Cardiac fibroblast (primary cell): ENCODE results near the gene RIN1.
A peak's percentile ranks its signal among the peaks of the same experiment; 100 is the strongest.

Experiments used
- DNase-seq, 2 donors: peaks; one replicate each; pipeline versions ENCODE4 v3.0.0 to v3.0.0-alpha.2; 2010; ENCODE audit warnings: low read depth in 2 of 2
- H3K4me3 ChIP-seq, 2 donors: replicated peaks in 1 of 2; 1 replicate in 1 of 2; 2 replicates in 1 of 2; pipeline ENCODE4 v1.5.1; 2011; ENCODE audit warnings: low read depth in 2 of 2, low read length in 2 of 2, mild to moderate bottlenecking in 2 of 2, moderate library complexity in 1 of 2
- CTCF ChIP-seq: IDR thresholded peaks from one replicate; pipeline ENCODE4 v1.5.1; 2011; ENCODE audit warnings: low read depth, mild to moderate bottlenecking, low read length, inconsistent platforms

The RIN1 gene

GRCh38 chr11:66315921-66316811, 20.1 kb downstream of the RIN1 start:
- H3K4me3 ChIP-seq: peak overlapping the region; percentile 63 to 65
- no peak for TF ChIP-seq CTCF
- no peak for DNase-seq

- H3K4me3 ChIP-seq: peak overlapping the region; percentile 63 to 65
- TF ChIP-seq CTCF: no peak
Observed at GRCh38 chr11:66315498-66315885, 20.7 kb downstream of the RIN1 start.

GRCh38 chr11:66314561-66315497, 21.4 kb downstream of the RIN1 start:
- DNase-seq: no peak
- no peak for TF ChIP-seq CTCF
- peak overlapping the region; percentile 63 to 65 for H3K4me3 ChIP-seq

More at GRCh38 chr11:66315498-66315885, 20.7 kb downstream of the RIN1 start:
- no peak for DNase-seq

GRCh38 chr11:66314186-66314501, 22.1 kb downstream of the RIN1 start:
- H3K4me3 ChIP-seq: peak overlapping the region; percentile 63 to 65
- DNase-seq: no peak
- TF ChIP-seq CTCF: no peak

GRCh38 chr11:66313321-66314185, 22.7 kb downstream of the RIN1 start:
- TF ChIP-seq CTCF: peak; percentile 31
- H3K4me3 ChIP-seq: peak overlapping the region; percentile 63 to 65
- DNase-seq: peak; percentile 38 to 58
